COR-L47 (cell line): ENCODE measurements around the gene EPG5.

Source experiments
- DNase-seq: peaks from one replicate; lab custom pipeline; 2025; lab: John Stamatoyannopoulos, UW

Gene EPG5

GRCh38 chr18:45923138-45923537 is 44.0 kb downstream of the EPG5 start:
- DNase-seq, result no peak

GRCh38 chr18:45920367-45920766 is 46.8 kb downstream of the EPG5 start:
- DNase-seq, result peak; percentile 89

GRCh38 chr18:45916302-45916701 is 50.8 kb downstream of the EPG5 start:
- DNase-seq, result peak; percentile 5

GRCh38 chr18:45913276-45913675 is 53.9 kb downstream of the EPG5 start:
- no peak for DNase-seq

GRCh38 chr18:45910405-45911023 is 56.6 kb downstream of the EPG5 start:
- peak; percentile 45 for DNase-seq

GRCh38 chr18:45901654-45902210 is 65.4 kb downstream of the EPG5 start:
- no peak for DNase-seq

- no peak for DNase-seq
These were observed 66.5 kb downstream of the EPG5 start for GRCh38 chr18:45900623-45901022.

GRCh38 chr18:45896991-45897390 is 70.1 kb downstream of the EPG5 start:
- DNase-seq, result no peak

GRCh38 chr18:45896452-45896851 is 70.7 kb downstream of the EPG5 start:
- no peak for DNase-seq

- no peak for DNase-seq
These were observed 71.8 kb downstream of the EPG5 start for GRCh38 chr18:45895339-45895738.

- no peak for DNase-seq
These were observed 72.3 kb downstream of the EPG5 start for GRCh38 chr18:45894818-45895217.

- no peak for DNase-seq
These were observed 75.3 kb downstream of the EPG5 start for GRCh38 chr18:45891806-45892205.

- no peak for DNase-seq
These were observed 76.5 kb downstream of the EPG5 start for GRCh38 chr18:45890606-45891005.

- DNase-seq, result no peak
These were observed 77.6 kb downstream of the EPG5 start for GRCh38 chr18:45889419-45890064.

- no peak for DNase-seq
These were observed 79.5 kb downstream of the EPG5 start for GRCh38 chr18:45887585-45887984.

- no peak for DNase-seq
These were observed 86.1 kb downstream of the EPG5 start for GRCh38 chr18:45880876-45881558.

GRCh38 chr18:45879681-45880655 is 87.2 kb downstream of the EPG5 start:
- peak; percentile 54 for DNase-seq

GRCh38 chr18:45877403-45877802 is 89.7 kb downstream of the EPG5 start:
- no peak for DNase-seq

- DNase-seq, result no peak
These were observed 91.0 kb downstream of the EPG5 start for GRCh38 chr18:45876161-45876560.

- DNase-seq, result no peak
These were observed 92.5 kb downstream of the EPG5 start for GRCh38 chr18:45874491-45875184.

GRCh38 chr18:45871431-45872084 is 95.6 kb downstream of the EPG5 start:
- DNase-seq, result no peak
